Neural progenitor cell (in vitro differentiated cells): ENCODE data around the gene PDE1C. TPM values are rescaled to one million over a fixed set of nuclear protein-coding genes. Genes with fewer than 3 reads are reported as not detected.

ENCODE experiments used
- DNase-seq: peaks from one replicate; pipeline ENCODE4 v3.0.0-alpha.2; 2016; ENCODE audit warnings: low spot score
- H2AFZ ChIP-seq: fragments of 200-600 bp; sonication (generic); replicated peaks from 2 replicates; pipeline ENCODE4 v1.6.1; 2016; ENCODE audit warnings: antibody characterized with exemption
- H3F3A ChIP-seq: fragments of 200-600 bp; sonication (generic); 2 replicates; pipeline ENCODE4 v1.6.1; 2016; ENCODE audit warnings: antibody characterized with exemption, low read depth
- H3K27ac ChIP-seq: fragments of 200-600 bp; sonication (generic); 2 replicates; pipeline ENCODE4 v1.5.1; 2016; ENCODE audit warnings: mild to moderate bottlenecking
- H3K27me3 ChIP-seq: fragments of 200-600 bp; sonication (generic); 2 replicates; pipeline ENCODE4 v1.6.1; 2016; ENCODE audit warnings: mild to moderate bottlenecking, moderate library complexity
- H3K36me3 ChIP-seq: fragments of 200-600 bp; sonication (generic); 2 replicates; pipeline ENCODE4 v1.5.1; 2016
- H3K4me1 ChIP-seq: fragments of 200-600 bp; sonication (generic); 2 replicates; pipeline ENCODE4 v1.6.1; 2016; ENCODE audit warnings: mixed run types
- H3K4me2 ChIP-seq: fragments of 200-600 bp; sonication (generic); 2 replicates; pipeline ENCODE4 v1.6.1; 2016
- H3K4me3 ChIP-seq: fragments of 200-600 bp; sonication (generic); 2 replicates; pipeline ENCODE4 v1.5.1; 2016
- H3K79me2 ChIP-seq: fragments of 200-600 bp; sonication (generic); 2 replicates; pipeline ENCODE4 v1.6.1; 2016; ENCODE audit warnings: low read depth
- H3K9ac ChIP-seq: fragments of 200-600 bp; sonication (generic); 2 replicates; pipeline ENCODE4 v1.6.1; 2016
- H3K9me3 ChIP-seq: fragments of 200-600 bp; sonication (generic); 2 replicates; pipeline ENCODE4 v1.5.1; 2016; ENCODE audit warnings: low read depth
- H4K20me1 ChIP-seq: fragments of 200-600 bp; sonication (generic); 2 replicates; pipeline ENCODE4 v1.6.1; 2016; ENCODE audit warnings: low read depth
- H3K27ac Mint-ChIP-seq: 3 replicates; pipeline ENCODE4 v1.8.0; 2021; ENCODE audit warnings: mixed read lengths
- H3K27me3 Mint-ChIP-seq: 2 replicates; pipeline ENCODE4 v1.8.0; 2022; ENCODE audit warnings: low read depth, mild to moderate bottlenecking, inconsistent platforms, moderate library complexity, mixed read lengths; ENCODE audit not compliant: insufficient read depth
- H3K36me3 Mint-ChIP-seq: 3 replicates; pipeline ENCODE4 v1.8.0; 2021; ENCODE audit warnings: mixed read lengths
- H3K4me1 Mint-ChIP-seq: 3 replicates; pipeline ENCODE4 v1.8.0; 2021; ENCODE audit warnings: mixed read lengths
- H3K4me3 Mint-ChIP-seq: 3 replicates; pipeline ENCODE4 v1.8.0; 2021; ENCODE audit warnings: mild to moderate bottlenecking, moderate library complexity, mixed read lengths
- H3K9me3 Mint-ChIP-seq: 3 replicates; pipeline ENCODE4 v1.8.0; 2020; ENCODE audit warnings: mixed read lengths
- CTCF ChIP-seq: fragments of 200-600 bp; sonication (generic); IDR thresholded peaks from 2 replicates; pipeline ENCODE4 v1.5.1; 2017; ENCODE audit warnings: antibody characterized with exemption, mild to moderate bottlenecking
- EZH2 ChIP-seq: fragments of 200-600 bp; sonication (generic); IDR thresholded peaks from 2 replicates; pipeline ENCODE4 v1.6.1; 2017; ENCODE audit warnings: antibody characterized with exemption, mild to moderate bottlenecking, moderate library complexity
- EZH2phosphoT487 ChIP-seq: fragments of 200-600 bp; sonication (generic); IDR thresholded peaks from 2 replicates; pipeline ENCODE4 v1.6.1; 2017; ENCODE audit warnings: antibody characterized with exemption
- total RNA-seq: library from RNA; depleted of rRNA; stranded (reverse); fragments of >200 nt; gene quantifications from 2 replicates; pipeline ENCODE4 v1.2.3, GENCODE V29; 2015; ENCODE audit warnings: low replicate concordance

Gene PDE1C
- total RNA-seq, 1 donor from 2014 or later = 0.54 TPM

- Mint-ChIP-seq H3K9me3 (no peaks in the 10 kb centered on the region), H3K36me3 (no peaks in the 10 kb centered on the region), H3K27ac (no peak overlapping the region), H3K27me3 (no peaks in the 10 kb centered on the region), H3K4me3 (no peak overlapping the region), H3K4me1 (no peaks in the 10 kb centered on the region)
- H3K4me1 ChIP-seq = no peaks in the 10 kb centered on the region
- H2AFZ ChIP-seq = no peak overlapping the region
- H3K27ac ChIP-seq = no peak overlapping the region
- H3K4me3 ChIP-seq = no peak overlapping the region
- no peak overlapping the region for H3K4me2 ChIP-seq
- no peaks in the 10 kb centered on the region for H3K36me3 ChIP-seq
- DNase-seq = no peak
- H4K20me1 ChIP-seq = no peaks in the 10 kb centered on the region
- TF ChIP-seq EZH2phosphoT487 (no peak), EZH2 (no peak), CTCF (no peak)
- H3K9me3 ChIP-seq = no peaks in the 10 kb centered on the region
- no peaks in the 10 kb centered on the region for H3K79me2 ChIP-seq
- no peak overlapping the region for H3K9ac ChIP-seq
- H3K27me3 ChIP-seq = no peaks in the 10 kb centered on the region
- H3F3A ChIP-seq = no peaks in the 10 kb centered on the region
Measured at GRCh38 chr7:31953432-31953831, 116.8 kb downstream of the PDE1C start.

DNA sequence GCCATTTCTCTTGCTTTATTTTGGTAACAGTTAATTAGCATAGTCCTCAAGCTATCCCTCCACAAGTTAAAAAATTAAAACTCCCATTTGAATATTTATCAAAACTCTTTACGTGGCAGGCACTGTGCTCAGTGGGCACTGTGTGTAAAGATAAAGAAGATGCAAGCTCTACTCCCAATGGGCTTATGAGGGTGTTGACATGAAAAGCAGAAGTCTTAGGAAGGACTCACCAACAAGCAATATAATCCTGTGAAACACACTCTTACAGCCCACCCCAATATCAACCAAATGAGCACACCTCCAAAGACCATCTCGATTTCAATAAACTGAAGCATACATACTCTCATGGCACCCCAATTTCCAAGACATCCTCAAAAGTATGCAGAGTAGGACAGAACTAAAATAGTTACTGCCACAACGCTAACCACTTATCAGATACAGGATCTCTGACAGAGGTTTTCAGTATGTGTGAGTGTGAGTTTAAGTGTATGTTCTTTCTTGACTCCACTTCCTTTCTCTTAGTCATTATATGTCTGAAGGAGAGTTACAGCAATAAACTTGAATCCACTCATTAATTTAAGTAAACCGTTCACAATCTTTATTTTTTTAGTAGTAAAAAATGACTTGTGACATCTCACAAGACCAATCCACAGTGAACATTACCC, 120.0 kb downstream of the PDE1C start:
- Histone ChIP-seq H3K36me3 (no peaks in the 10 kb centered on the region), H4K20me1 (no peaks in the 10 kb centered on the region), H3K27me3 (no peaks in the 10 kb centered on the region), H3K4me2 (no peak overlapping the region), H2AFZ (no peak overlapping the region), H3K9ac (no peak overlapping the region), H3K4me3 (no peak overlapping the region), H3K4me1 (no peaks in the 10 kb centered on the region), H3K9me3 (no peaks in the 10 kb centered on the region), H3K79me2 (no peaks in the 10 kb centered on the region), H3F3A (no peaks in the 10 kb centered on the region), H3K27ac (no peak overlapping the region)
- no peaks in the 10 kb centered on the region for H3K4me1 Mint-ChIP-seq
- TF ChIP-seq EZH2phosphoT487 = no peak
- no peak for TF ChIP-seq CTCF
- TF ChIP-seq EZH2 = no peak
- H3K9me3 Mint-ChIP-seq = peaks cover 8% of the 10 kb centered on the region
- H3K27me3 Mint-ChIP-seq = no peaks in the 10 kb centered on the region
- no peaks in the 10 kb centered on the region for H3K36me3 Mint-ChIP-seq
- no peak overlapping the region for H3K4me3 Mint-ChIP-seq
- no peak for DNase-seq
- no peak overlapping the region for H3K27ac Mint-ChIP-seq

- Histone ChIP-seq H3K9me3 (no peaks in the 10 kb centered on the region), H3F3A (no peaks in the 10 kb centered on the region), H3K4me2 (no peak overlapping the region), H4K20me1 (no peaks in the 10 kb centered on the region), H3K4me3 (no peak overlapping the region), H3K36me3 (no peaks in the 10 kb centered on the region), H3K27me3 (no peaks in the 10 kb centered on the region), H2AFZ (no peak overlapping the region), H3K79me2 (no peaks in the 10 kb centered on the region), H3K27ac (no peak overlapping the region), H3K9ac (no peak overlapping the region), H3K4me1 (no peaks in the 10 kb centered on the region)
- Mint-ChIP-seq H3K27me3 (no peaks in the 10 kb centered on the region), H3K4me3 (no peak overlapping the region), H3K27ac (no peak overlapping the region), H3K4me1 (no peaks in the 10 kb centered on the region), H3K9me3 (peaks cover 8% of the 10 kb centered on the region), H3K36me3 (no peaks in the 10 kb centered on the region)
- no peak for TF ChIP-seq CTCF
- no peak for TF ChIP-seq EZH2phosphoT487
- TF ChIP-seq EZH2 = no peak
- DNase-seq = no peak
Measured at GRCh38 chr7:31948029-31948428, 122.2 kb downstream of the PDE1C start.
